HG02610 (cell line): ENCODE results near the gene OR4D11.
"Not testable (repeated sequence)": the region's sequence is repeated elsewhere in the genome, so short reads cannot be mapped to it uniquely, and the experiment has no call there.

Experiments
- ATAC-seq: cut with Tn5 transposase; IDR thresholded peaks from one replicate; pipeline ENCODE4 v1.9.1; 2021; ENCODE audit warnings: mild to moderate bottlenecking, moderate library complexity; ENCODE audit not compliant: unreplicated experiment

Gene OR4D11

GRCh38 chr11:59503276-59503675 is at the start of gene OR4D11:
TSS of gene OR4D11 (plus strand) at chr11:59503576. CDS start at chr11:59503576, 0 bp downstream.
- ATAC-seq = no peak

GRCh38 chr11:59456661-59457060 is 46.7 kb upstream of the OR4D11 start, which contains the start of gene OR4D6:
TSS of gene OR4D6 (plus strand) at chr11:59456961. CDS start at chr11:59456961, 0 bp downstream.
- ATAC-seq = no peak

GRCh38 chr11:59459916-59460315 is 43.5 kb upstream of the OR4D11 start:
- no peak for ATAC-seq

- no peak for ATAC-seq
Measured at GRCh38 chr11:59463190-59463641, 40.2 kb upstream of the OR4D11 start.

- no peak for ATAC-seq
Measured at GRCh38 chr11:59473015-59473414, 30.4 kb upstream of the OR4D11 start, which contains the start of gene OR4D10. TSS of gene OR4D10 (plus strand) at chr11:59473315. CDS start at chr11:59477430, 4,115 bp downstream.

- ATAC-seq = no peak
Measured at GRCh38 chr11:59475176-59475575, 28.2 kb upstream of the OR4D11 start.

GRCh38 chr11:59479906-59480305 is 23.5 kb upstream of the OR4D11 start:
- ATAC-seq = no peak

- no peak for ATAC-seq
Measured at GRCh38 chr11:59480359-59480758, 23.0 kb upstream of the OR4D11 start.

GRCh38 chr11:59501931-59502330 is 1.4 kb upstream of the OR4D11 start:
- ATAC-seq = peak; percentile 56

GRCh38 chr11:59510941-59511589 is 7.7 kb downstream of the OR4D11 start, which contains the start of gene OR4D9:
TSS of gene OR4D9 (plus strand) at chr11:59511539. CDS start at chr11:59514913, 3,374 bp downstream.
- no peak for ATAC-seq

GRCh38 chr11:59511675-59512074 is 8.3 kb downstream of the OR4D11 start:
- ATAC-seq = no peak

- ATAC-seq = not testable (repeated sequence)
Measured at GRCh38 chr11:59520139-59520538, 16.8 kb downstream of the OR4D11 start.

- ATAC-seq = no peak
Measured at GRCh38 chr11:59520741-59521140, 17.4 kb downstream of the OR4D11 start.

- ATAC-seq = no peak
Measured at GRCh38 chr11:59523541-59523940, 20.2 kb downstream of the OR4D11 start.

- no peak for ATAC-seq
Measured at GRCh38 chr11:59528711-59529110, 25.3 kb downstream of the OR4D11 start.

GRCh38 chr11:59532620-59533019 is 29.2 kb downstream of the OR4D11 start:
- ATAC-seq = no peak

- no peak for ATAC-seq
Measured at GRCh38 chr11:59534676-59535075, 31.3 kb downstream of the OR4D11 start.

GRCh38 chr11:59542142-59542810 is 38.9 kb downstream of the OR4D11 start:
- no peak for ATAC-seq

- ATAC-seq = not testable (repeated sequence)
Measured at GRCh38 chr11:59543713-59544112, 40.3 kb downstream of the OR4D11 start.

- ATAC-seq = no peak
Measured at GRCh38 chr11:59544869-59545178, 41.4 kb downstream of the OR4D11 start.

GRCh38 chr11:59545179-59546020 is 42.0 kb downstream of the OR4D11 start:
- ATAC-seq = no peak
